ENCODE measurements around the gene MX1.

DNA sequence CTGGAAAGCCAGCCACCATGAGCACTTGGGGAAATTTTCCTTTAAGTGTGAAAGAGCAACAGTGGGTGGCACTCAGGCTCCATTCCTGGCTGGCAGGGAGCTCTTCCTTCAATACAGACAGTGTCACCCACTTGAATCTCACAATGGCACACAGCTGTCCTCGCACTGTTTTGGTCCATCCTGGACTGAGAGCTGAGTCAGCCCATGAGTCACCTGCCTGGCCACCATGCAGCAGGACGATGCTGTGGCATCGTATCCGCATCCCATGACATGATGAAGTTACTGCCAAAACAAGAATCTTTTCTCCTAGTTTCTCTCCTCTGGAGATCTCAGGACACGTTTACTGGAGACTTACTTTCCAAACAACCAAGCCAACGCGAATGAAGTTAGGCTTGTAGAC, 75.9 kb downstream of the MX1 start:
- TF ChIP-seq, protein P1, sequence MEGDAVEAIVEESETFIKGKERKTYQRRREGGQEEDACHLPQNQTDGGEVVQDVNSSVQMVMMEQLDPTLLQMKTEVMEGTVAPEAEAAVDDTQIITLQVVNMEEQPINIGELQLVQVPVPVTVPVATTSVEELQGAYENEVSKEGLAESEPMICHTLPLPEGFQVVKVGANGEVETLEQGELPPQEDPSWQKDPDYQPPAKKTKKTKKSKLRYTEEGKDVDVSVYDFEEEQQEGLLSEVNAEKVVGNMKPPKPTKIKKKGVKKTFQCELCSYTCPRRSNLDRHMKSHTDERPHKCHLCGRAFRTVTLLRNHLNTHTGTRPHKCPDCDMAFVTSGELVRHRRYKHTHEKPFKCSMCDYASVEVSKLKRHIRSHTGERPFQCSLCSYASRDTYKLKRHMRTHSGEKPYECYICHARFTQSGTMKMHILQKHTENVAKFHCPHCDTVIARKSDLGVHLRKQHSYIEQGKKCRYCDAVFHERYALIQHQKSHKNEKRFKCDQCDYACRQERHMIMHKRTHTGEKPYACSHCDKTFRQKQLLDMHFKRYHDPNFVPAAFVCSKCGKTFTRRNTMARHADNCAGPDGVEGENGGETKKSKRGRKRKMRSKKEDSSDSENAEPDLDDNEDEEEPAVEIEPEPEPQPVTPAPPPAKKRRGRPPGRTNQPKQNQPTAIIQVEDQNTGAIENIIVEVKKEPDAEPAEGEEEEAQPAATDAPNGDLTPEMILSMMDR (IDR thresholded peaks at IDR 0.05; ENCODE audit: poor library complexity, severe bottlenecking), result no peak
- no peak for TF ChIP-seq MXI1 (conservative IDR thresholded peaks at IDR 0.05; ENCODE audit: poor library complexity, severe bottlenecking)
- TF ChIP-seq POLR2AphosphoS5 (IDR thresholded peaks at IDR 0.05), result no peak
- no peak for TF ChIP-seq EP300 (conservative IDR thresholded peaks at IDR 0.05; ENCODE audit: poor library complexity, severe bottlenecking)
- no peak for TF ChIP-seq REST (IDR thresholded peaks at IDR 0.05; ENCODE audit: borderline replicate concordance)
- TF ChIP-seq EZH2 (IDR thresholded peaks at IDR 0.05; ENCODE audit: borderline replicate concordance, insufficient read depth, low read length, poor library complexity, severe bottlenecking), result no peak
- no peak for TF ChIP-seq TAF1 (IDR thresholded peaks at IDR 0.05; ENCODE audit: low read depth)
- TF ChIP-seq SMC3 (conservative IDR thresholded peaks at IDR 0.05; ENCODE audit: poor library complexity), result no peak
